Left lung (tissue), 10 donors: ENCODE measurements around the gene CAMK2G. TPM values are rescaled to one million over a fixed set of nuclear protein-coding genes. Genes with fewer than 3 reads are reported as not detected.
A peak's percentile ranks its signal among the peaks of the same experiment; 100 is the strongest.

ENCODE experiments used
- ATAC-seq: fragments of 200-7000 bp; cut with Tn5 transposase; one replicate; pipeline ENCODE4 v1.9.1; 2020; ENCODE audit warnings: moderate library complexity
- DNase-seq, 4 donors: peaks; one replicate each; pipeline ENCODE4 v3.0.0-alpha.2; 2013 to 2020
- H3K27ac ChIP-seq, 2 donors: fragments of 200-600 bp; sonication (generic) in 1 of 2; one replicate each; pipeline versions ENCODE4 v1.5.0 to v1.8.0; 2020 to 2021
- H3K27me3 ChIP-seq, 2 donors: fragments of 200-600 bp; sonication (generic) in 1 of 2; one replicate each; pipeline versions ENCODE4 v1.5.0 to v1.8.0; 2020 to 2021
- H3K36me3 ChIP-seq, 2 donors: fragments of 200-600 bp; sonication (generic) in 1 of 2; one replicate each; pipeline versions ENCODE4 v1.5.0 to v1.8.0; 2020 to 2021
- H3K4me1 ChIP-seq, 2 donors: fragments of 200-600 bp; one replicate each; pipeline ENCODE4 v1.8.0; 2021
- H3K4me3 ChIP-seq, 2 donors: fragments of 200-600 bp; sonication (generic) in 1 of 2; one replicate each; pipeline versions ENCODE4 v1.5.0 to v1.8.0; 2020 to 2021; ENCODE audit warnings: mild to moderate bottlenecking in 1 of 2
- H3K9me3 ChIP-seq, 2 donors: fragments of 200-600 bp; sonication (generic) in 1 of 2; one replicate each; pipeline versions ENCODE4 v1.5.0 to v1.8.0; 2020 to 2021
- intact Hi-C, 2 donors: fragments of 100-400 bp; cut with DNase I; formaldehyde crosslinking; loops; one replicate each; pipeline versions ENCODE4 v1.11.2 to v1.14.2; 2022
- polyA plus RNA-seq, 6 donors: library from polyadenylated mRNA; unstranded; fragments of 120-200 nt; gene quantifications; one replicate each; pipeline ENCODE4 v1.2.1, GENCODE V29; 2013; ENCODE audit not compliant: insufficient read length in 6 of 6
- total RNA-seq, 2 donors: library from RNA; stranded (reverse); fragmentation: NEBNext Ultra II Directional; extraction: Animal tissue kit (Norgen Biotek cat#: 25700); gene quantifications; one replicate each; pipeline ENCODE4 v1.2.1, GENCODE V29; 2021
- TF ChIP-seq, protein P1 (sequence below), 2 donors: fragments of 200-600 bp; sonication (generic) in 1 of 2; IDR thresholded peaks; one replicate each; pipeline versions ENCODE4 v1.5.0 to v1.8.0; 2021; ENCODE audit warnings: antibody characterized with exemption in 2 of 2
- donor health status: DM: no; HTN: yes; CAD: no.
- donor health status: DM: no; HTN: no; CAD: no.

Gene CAMK2G
- total and polyA plus RNA-seq, 8 donors: 28.9 to 44.5 (median 35.4) TPM

DNA sequence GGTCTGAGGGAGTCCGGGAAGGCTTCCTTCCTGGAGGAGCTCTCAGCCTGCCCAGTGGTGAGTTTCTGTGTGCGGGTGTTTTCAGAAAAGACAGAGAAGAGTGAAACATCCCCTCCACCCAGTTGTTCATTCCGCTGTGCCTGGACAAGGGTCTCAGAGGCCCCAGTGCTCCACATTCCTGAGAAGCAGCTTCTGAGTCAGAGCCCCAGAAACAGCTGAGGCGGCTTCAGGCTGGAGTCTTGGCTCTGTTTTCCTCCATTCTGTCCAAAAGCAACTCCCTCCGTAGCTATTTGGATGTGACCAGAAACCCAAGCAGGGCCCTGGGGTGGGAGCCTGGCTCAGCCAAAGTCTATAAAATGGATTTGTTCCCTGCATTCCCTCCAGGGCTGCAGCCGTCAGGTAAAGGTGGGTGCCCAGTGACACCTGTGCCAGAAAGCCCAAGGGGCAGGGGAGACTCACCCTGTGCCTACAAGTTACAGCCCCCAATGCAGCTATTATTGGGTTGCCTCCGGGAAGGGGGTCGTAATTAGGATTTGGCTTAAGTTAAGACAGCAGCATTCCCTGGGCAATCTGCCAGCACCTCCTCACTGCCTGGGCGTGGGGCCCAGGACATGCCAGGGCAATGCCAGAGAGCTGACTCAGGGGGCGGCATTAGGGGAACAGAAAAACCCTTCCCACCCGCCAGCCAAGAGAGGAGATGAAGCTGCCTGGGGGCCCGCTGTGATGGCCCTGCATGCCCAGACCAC lies 13.1 kb upstream of the CAMK2G start:
- H3K9me3 ChIP-seq: no peaks in the 10 kb centered on the region
- peak; percentile 57 to 88 (median 68) for DNase-seq
- TF ChIP-seq, protein P1, sequence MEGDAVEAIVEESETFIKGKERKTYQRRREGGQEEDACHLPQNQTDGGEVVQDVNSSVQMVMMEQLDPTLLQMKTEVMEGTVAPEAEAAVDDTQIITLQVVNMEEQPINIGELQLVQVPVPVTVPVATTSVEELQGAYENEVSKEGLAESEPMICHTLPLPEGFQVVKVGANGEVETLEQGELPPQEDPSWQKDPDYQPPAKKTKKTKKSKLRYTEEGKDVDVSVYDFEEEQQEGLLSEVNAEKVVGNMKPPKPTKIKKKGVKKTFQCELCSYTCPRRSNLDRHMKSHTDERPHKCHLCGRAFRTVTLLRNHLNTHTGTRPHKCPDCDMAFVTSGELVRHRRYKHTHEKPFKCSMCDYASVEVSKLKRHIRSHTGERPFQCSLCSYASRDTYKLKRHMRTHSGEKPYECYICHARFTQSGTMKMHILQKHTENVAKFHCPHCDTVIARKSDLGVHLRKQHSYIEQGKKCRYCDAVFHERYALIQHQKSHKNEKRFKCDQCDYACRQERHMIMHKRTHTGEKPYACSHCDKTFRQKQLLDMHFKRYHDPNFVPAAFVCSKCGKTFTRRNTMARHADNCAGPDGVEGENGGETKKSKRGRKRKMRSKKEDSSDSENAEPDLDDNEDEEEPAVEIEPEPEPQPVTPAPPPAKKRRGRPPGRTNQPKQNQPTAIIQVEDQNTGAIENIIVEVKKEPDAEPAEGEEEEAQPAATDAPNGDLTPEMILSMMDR (IDR thresholded peaks at IDR 0.05): no peak
- H3K4me3 ChIP-seq: no peak overlapping the region
- ATAC-seq: peak; percentile 57
- H3K27me3 ChIP-seq: no peaks in the 10 kb centered on the region
- peak overlapping the region; percentile 65 to 78 for H3K27ac ChIP-seq
- no peaks in the 10 kb centered on the region for H3K36me3 ChIP-seq
- H3K4me1 ChIP-seq: peaks cover 29 to 35% of the 10 kb centered on the region in 2 donors
- intact Hi-C loops: loop anchor here in 1 of 2 donors (5.0 kb wide), 1 partner anchor 55 kb away; no protein-coding TSS in a partner anchor

DNA sequence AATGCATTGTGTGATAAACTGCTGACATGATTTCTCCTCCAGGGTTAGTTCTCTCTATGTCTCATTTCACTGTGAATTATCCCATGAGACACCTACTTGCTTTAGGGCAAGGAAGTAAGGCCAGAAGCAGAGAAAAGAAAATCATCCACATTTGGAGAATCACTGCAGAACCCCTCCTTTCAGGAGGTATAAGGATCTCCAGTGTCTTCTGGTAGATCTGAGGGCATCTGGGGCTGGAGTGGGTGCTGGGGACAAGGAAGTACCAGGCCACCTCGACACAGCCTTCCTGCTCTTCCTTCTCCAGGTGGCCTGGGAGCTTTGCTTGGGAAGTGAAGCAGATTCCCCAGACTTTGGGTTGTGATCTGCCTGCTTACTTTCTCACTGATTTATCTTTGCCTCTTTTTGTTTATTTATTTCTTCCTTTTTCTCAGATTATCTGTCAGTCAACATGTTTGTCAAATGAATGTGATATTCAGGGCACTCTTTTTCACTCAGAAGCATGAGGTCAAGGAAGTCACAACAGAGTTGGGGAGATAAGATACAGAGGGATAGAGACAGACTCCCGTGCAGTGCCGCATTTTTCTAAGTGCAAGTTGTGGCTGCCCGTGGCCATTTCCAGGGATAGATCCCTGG lies 12.4 kb upstream of the CAMK2G start:
- intact Hi-C loops: loop anchor here in 1 of 2 donors (5.0 kb wide), 1 partner anchor 56 kb away; no protein-coding TSS in a partner anchor
- Histone ChIP-seq H3K4me1 (peaks cover 29 to 35% of the 10 kb centered on the region in 2 donors), H3K27me3 (no peaks in the 10 kb centered on the region), H3K27ac (peak overlapping the region; percentile 65 to 78), H3K4me3 (no peak overlapping the region), H3K36me3 (no peaks in the 10 kb centered on the region), H3K9me3 (no peaks in the 10 kb centered on the region)
- DNase-seq (no peak), ATAC-seq (peak; percentile 7)
- TF ChIP-seq, protein P1 (IDR thresholded peaks at IDR 0.05): no peak

DNA sequence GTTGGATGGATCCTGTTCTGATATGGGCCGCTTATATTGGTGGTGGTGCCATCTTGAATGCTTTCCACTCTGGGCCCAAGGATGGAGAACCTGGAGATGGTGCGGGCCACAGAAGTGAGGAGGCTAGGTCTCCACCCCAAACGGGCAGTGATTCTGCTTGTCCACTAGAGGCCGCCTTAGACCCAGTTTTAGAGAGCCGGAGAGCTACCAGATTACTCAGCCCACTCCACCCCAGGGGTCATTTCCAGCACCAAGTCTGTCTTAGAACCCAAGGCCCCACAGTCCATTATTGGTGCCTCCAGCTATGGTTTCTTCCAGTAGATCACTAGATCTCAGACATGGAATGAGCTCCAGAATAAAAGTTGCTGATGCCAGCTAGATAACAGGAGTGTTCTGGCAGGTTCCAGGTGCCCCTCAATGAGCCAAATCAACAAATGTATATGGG lies 11.8 kb upstream of the CAMK2G start:
- DNase-seq: peak in 3 of 4 donors; percentile 67 to 85 (median 78)
- intact Hi-C loops: loop anchor here in 1 of 2 donors (5.0 kb wide), 1 partner anchor 56 kb away; no protein-coding TSS in a partner anchor
- TF ChIP-seq, protein P1 (IDR thresholded peaks at IDR 0.05): peak; percentile 76 to 91
- Histone ChIP-seq H3K27me3 (no peaks in the 10 kb centered on the region), H3K27ac (peak overlapping the region; percentile 65 to 78), H3K9me3 (no peaks in the 10 kb centered on the region), H3K4me1 (peaks cover 29 to 35% of the 10 kb centered on the region in 2 donors), H3K36me3 (no peaks in the 10 kb centered on the region), H3K4me3 (no peak overlapping the region)
- ATAC-seq: peak; percentile 86

DNA sequence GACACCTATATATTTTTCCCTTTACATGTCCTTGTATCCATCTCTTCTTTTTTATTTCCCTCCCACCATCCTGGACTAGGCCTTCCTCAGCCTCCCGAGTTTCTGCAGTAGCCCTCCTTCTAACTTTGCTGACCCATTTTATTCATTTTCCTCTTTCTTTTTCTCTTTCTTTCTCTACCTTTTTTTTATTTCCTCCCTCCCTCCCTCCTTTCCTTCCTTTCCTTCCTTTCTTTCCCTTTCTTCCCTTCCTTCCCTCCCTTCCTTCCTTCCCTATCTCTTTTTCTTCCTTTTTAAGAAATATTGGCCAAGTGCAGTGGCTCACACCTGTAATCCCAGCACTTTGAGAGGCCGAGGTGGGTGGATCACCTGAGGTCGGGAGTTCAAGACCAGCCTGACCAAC lies 9.7 kb upstream of the CAMK2G start:
- no peak overlapping the region for H3K4me3 ChIP-seq
- peaks cover 32 to 42% of the 10 kb centered on the region in 2 donors for H3K4me1 ChIP-seq
- H3K27me3 ChIP-seq: no peaks in the 10 kb centered on the region
- no peak for ATAC-seq
- TF ChIP-seq, protein P1 (IDR thresholded peaks at IDR 0.05): no peak
- intact Hi-C loops: no loop called here
- no peaks in the 10 kb centered on the region for H3K36me3 ChIP-seq
- no peak for DNase-seq
- H3K9me3 ChIP-seq: no peaks in the 10 kb centered on the region
- H3K27ac ChIP-seq: no peak overlapping the region
